B cell (primary cell): ENCODE results near the gene CACNA1D. TPM values are rescaled to one million over a fixed set of nuclear protein-coding genes. Genes with fewer than 3 reads are reported as not detected.

Experiments used
- ATAC-seq: fragments of 200-7000 bp; cut with Tn5 transposase; one replicate; pipeline ENCODE4 v1.10.0; 2021; ENCODE audit warnings: low read depth, mild to moderate bottlenecking, moderate number of reproducible peaks, moderate library complexity
- CTCF ChIA-PET: fragments of 350-600 bp; sonication (Branson Sonifier 250); formaldehyde crosslinking; loops from one replicate; lab custom pipeline; 2021; ENCODE audit warnings: antibody characterized with exemption, inconsistent platforms; lab: Charles Lee
- POLR2A ChIA-PET: fragments of 350-600 bp; sonication (Branson Sonifier 250); formaldehyde crosslinking; loops from one replicate; lab custom pipeline; 2021; ENCODE audit warnings: antibody characterized with exemption; lab: Charles Lee
- DNase-seq: peaks from one replicate; pipeline ENCODE4 v3.0.0; 2013
- H2AFZ ChIP-seq: 2 replicates; pipeline ENCODE4 v1.6.1; 2012; ENCODE audit warnings: mild to moderate bottlenecking, low read depth, low read length; ENCODE audit not compliant: insufficient read depth, poor library complexity, severe bottlenecking
- H3K27ac ChIP-seq, 2 donors: 1 replicate in 1 of 2; 2 replicates in 1 of 2; pipeline ENCODE4 v1.5.1; 2012 to 2013; ENCODE audit warnings: low read length in 2 of 2, mild to moderate bottlenecking in 2 of 2, moderate library complexity in 1 of 2
- H3K27me3 ChIP-seq, 4 experiments: fragments of 200-600 bp in 1 of 4; sonication (generic) in 1 of 4; replicated peaks in 1 of 4; 1 replicate in 2 of 4; 2 replicates in 2 of 4; pipeline versions ENCODE4 v1.6.1 to v1.7.0; 2013 to 2016; ENCODE audit warnings: low read length in 3 of 4, mild to moderate bottlenecking in 2 of 4, mixed read lengths in 1 of 4, moderate library complexity in 1 of 4; ENCODE audit not compliant: insufficient read depth in 4 of 4, control insufficient read depth in 3 of 4; ENCODE audit errors: control extremely low read depth in 1 of 4
- H3K36me3 ChIP-seq, 2 experiments: replicated peaks in 1 of 2; 1 replicate in 1 of 2; 2 replicates in 1 of 2; pipeline versions ENCODE4 v1.6.1 to v1.7.1; 2013; ENCODE audit warnings: low read length in 1 of 2; ENCODE audit not compliant: insufficient read depth in 2 of 2, control insufficient read depth in 1 of 2; ENCODE audit errors: control extremely low read depth in 1 of 2, extremely low read depth in 1 of 2
- H3K4me1 ChIP-seq, 2 donors: fragments of 200-600 bp in 1 of 2; sonication (generic) in 1 of 2; 1 replicate in 1 of 2; 2 replicates in 1 of 2; pipeline versions ENCODE4 v1.5.1 to v1.6.1; 2013 to 2017; ENCODE audit warnings: low read length in 2 of 2; ENCODE audit not compliant: control insufficient read depth in 2 of 2, insufficient read depth in 2 of 2
- H3K4me2 ChIP-seq: replicated peaks from 2 replicates; pipeline ENCODE3; 2012; ENCODE audit warnings: mild to moderate bottlenecking, low read depth, low read length; ENCODE audit not compliant: poor library complexity, severe bottlenecking
- H3K4me3 ChIP-seq, 5 experiments: fragments of 200-600 bp in 1 of 5; sonication (generic) in 1 of 5; 1 replicate in 3 of 5; 2 replicates in 2 of 5; pipeline versions ENCODE4 v1.5.1 to v1.7.0; 2011 to 2016; ENCODE audit warnings: low read length in 4 of 5, mild to moderate bottlenecking in 4 of 5, low read depth in 2 of 5, control low read depth in 1 of 5, moderate library complexity in 1 of 5; ENCODE audit not compliant: insufficient read depth in 1 of 5; ENCODE audit errors: control extremely low read depth in 1 of 5, extremely low read depth in 1 of 5
- H3K79me2 ChIP-seq: fragments of 200-600 bp; sonication (generic); one replicate; pipeline ENCODE4 v1.6.0; 2016; ENCODE audit warnings: low read length; ENCODE audit not compliant: control insufficient read depth, insufficient read depth
- H3K9ac ChIP-seq: fragments of 200-600 bp; sonication (generic); 2 replicates; pipeline ENCODE4 v1.6.1; 2017; ENCODE audit warnings: mild to moderate bottlenecking, low read length, moderate library complexity
- H3K9me3 ChIP-seq, 3 donors: one replicate each; pipeline versions ENCODE4 v1.6.1 to v1.7.1; 2013; ENCODE audit warnings: low read length in 2 of 3; ENCODE audit not compliant: control insufficient read depth in 2 of 3, insufficient read depth in 1 of 3; ENCODE audit errors: control extremely low read depth in 1 of 3
- H4K20me1 ChIP-seq: 2 replicates; pipeline ENCODE4 v1.6.0; 2012; ENCODE audit warnings: mild to moderate bottlenecking, low read length; ENCODE audit not compliant: insufficient read depth, control insufficient read depth, poor library complexity, severe bottlenecking
- H3K27ac Mint-ChIP-seq: one replicate; pipeline ENCODE4 v1.8.0; 2021; ENCODE audit warnings: mixed read lengths
- H3K27me3 Mint-ChIP-seq: one replicate; pipeline ENCODE4 v1.8.0; 2021; ENCODE audit warnings: mixed read lengths
- H3K4me1 Mint-ChIP-seq: one replicate; pipeline ENCODE4 v1.8.0; 2021; ENCODE audit warnings: mixed read lengths
- H3K4me3 Mint-ChIP-seq: one replicate; pipeline ENCODE4 v1.8.0; 2021; ENCODE audit warnings: mixed read lengths
- H3K9me3 Mint-ChIP-seq: one replicate; pipeline ENCODE4 v1.8.0; 2022; ENCODE audit warnings: mixed read lengths; ENCODE audit not compliant: insufficient read depth
- EZH2 ChIP-seq: IDR thresholded peaks from 2 replicates; pipeline ENCODE4 v1.6.1; 2012; ENCODE audit warnings: borderline replicate concordance, low read depth, mild to moderate bottlenecking, moderate library complexity, low read length; ENCODE audit not compliant: insufficient read depth, poor library complexity, severe bottlenecking
- WGBS: methylation state at CpG from one replicate; pipeline ENCODE4 v1.1.5; 2013; ENCODE audit warnings: missing lambda C conversion rate; ENCODE audit not compliant: insufficient coverage; 5-methylcytosine and 5-hydroxymethylcytosine counted together
- intact Hi-C: fragments of 100-400 bp; cut with micrococcal nuclease; formaldehyde crosslinking; loops from one replicate; pipeline ENCODE4 v1.10.0; 2022
- polyA plus RNA-seq: library from polyadenylated mRNA; depleted of rRNA; stranded (reverse); fragments of >200 nt; gene quantifications from 2 replicates; pipeline ENCODE4 v1.2.3, GENCODE V29; 2012
- total RNA-seq, 2 donors: library from RNA; stranded (reverse); fragments of 120-200 nt in 1 of 2; gene quantifications; 1 replicate in 1 of 2; 2 replicates in 1 of 2; pipeline versions ENCODE4 v1.2.3 to v1.2.4, GENCODE V29; 2013 to 2022
- TF ChIP-seq, protein P1 (sequence below): fragments of 200-600 bp; IDR thresholded peaks from one replicate; pipeline ENCODE4 v1.8.0; 2022; ENCODE audit warnings: antibody characterized with exemption, mild to moderate bottlenecking

The CACNA1D gene
- total and polyA plus RNA-seq, 2 donors (not counting 1 experiment from before 2014, with no cell fraction given): 0.06 to 0.07 TPM

GRCh38 chr3:53813229-53813628 lies 318.8 kb downstream of the CACNA1D start:
- Histone ChIP-seq H3K27me3 (peaks cover 0 to 2% (median 0%) of the 10 kb centered on the region in 4 experiments), H4K20me1 (no peaks in the 10 kb centered on the region), H2AFZ (no peak overlapping the region), H3K27ac (no peak overlapping the region), H3K79me2 (no peaks in the 10 kb centered on the region), H3K4me1 (no peaks in the 10 kb centered on the region), H3K4me2 (no peak overlapping the region), H3K9ac (no peak overlapping the region), H3K9me3 (no peaks in the 10 kb centered on the region), H3K4me3 (no peak overlapping the region), H3K36me3 (no peaks in the 10 kb centered on the region)
- ATAC-seq (no peak), DNase-seq (no peak)
- no peak overlapping the region for H3K27ac Mint-ChIP-seq
- 100% methylated on average over 4 of the region's 5 CpGs for WGBS
- no peaks in the 10 kb centered on the region for H3K9me3 Mint-ChIP-seq
- intact Hi-C loops: no loop called here
- H3K27me3 Mint-ChIP-seq: peaks cover 2% of the 10 kb centered on the region
- H3K4me3 Mint-ChIP-seq: no peak overlapping the region
- no peaks in the 10 kb centered on the region for H3K4me1 Mint-ChIP-seq
- ChIA-PET POLR2A (no interaction called here), CTCF (no interaction called here)
- TF ChIP-seq, protein P1, sequence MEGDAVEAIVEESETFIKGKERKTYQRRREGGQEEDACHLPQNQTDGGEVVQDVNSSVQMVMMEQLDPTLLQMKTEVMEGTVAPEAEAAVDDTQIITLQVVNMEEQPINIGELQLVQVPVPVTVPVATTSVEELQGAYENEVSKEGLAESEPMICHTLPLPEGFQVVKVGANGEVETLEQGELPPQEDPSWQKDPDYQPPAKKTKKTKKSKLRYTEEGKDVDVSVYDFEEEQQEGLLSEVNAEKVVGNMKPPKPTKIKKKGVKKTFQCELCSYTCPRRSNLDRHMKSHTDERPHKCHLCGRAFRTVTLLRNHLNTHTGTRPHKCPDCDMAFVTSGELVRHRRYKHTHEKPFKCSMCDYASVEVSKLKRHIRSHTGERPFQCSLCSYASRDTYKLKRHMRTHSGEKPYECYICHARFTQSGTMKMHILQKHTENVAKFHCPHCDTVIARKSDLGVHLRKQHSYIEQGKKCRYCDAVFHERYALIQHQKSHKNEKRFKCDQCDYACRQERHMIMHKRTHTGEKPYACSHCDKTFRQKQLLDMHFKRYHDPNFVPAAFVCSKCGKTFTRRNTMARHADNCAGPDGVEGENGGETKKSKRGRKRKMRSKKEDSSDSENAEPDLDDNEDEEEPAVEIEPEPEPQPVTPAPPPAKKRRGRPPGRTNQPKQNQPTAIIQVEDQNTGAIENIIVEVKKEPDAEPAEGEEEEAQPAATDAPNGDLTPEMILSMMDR: no peak
- TF ChIP-seq EZH2: no peak

DNA sequence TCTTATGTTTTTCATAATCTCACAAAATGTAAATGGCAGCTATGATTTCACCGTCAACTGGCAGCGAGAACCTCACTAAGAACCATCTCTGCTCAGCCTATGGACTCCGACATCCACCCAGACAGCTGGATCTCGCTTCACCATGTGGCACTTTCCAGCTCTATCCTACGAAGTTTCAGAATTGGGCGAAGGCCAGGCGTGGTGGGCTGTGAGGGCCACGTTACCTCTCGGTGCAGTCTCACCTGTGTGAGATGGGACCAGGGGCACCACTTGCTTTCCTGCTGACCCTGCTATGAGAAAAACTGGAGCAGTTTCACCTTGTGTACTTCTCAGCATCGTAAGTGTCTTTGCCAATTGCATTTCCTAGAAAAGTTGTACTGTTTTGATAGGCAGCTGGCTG lies 319.5 kb downstream of the CACNA1D start:
- no peak overlapping the region for H3K9ac ChIP-seq
- TF ChIP-seq, protein P1: no peak
- no peaks in the 10 kb centered on the region for H3K9me3 ChIP-seq
- ATAC-seq (no peak), DNase-seq (no peak)
- no peaks in the 10 kb centered on the region for H3K4me1 ChIP-seq
- no peaks in the 10 kb centered on the region for H4K20me1 ChIP-seq
- WGBS: 94% methylated on average over 9 of the region's 10 CpGs
- H3K4me2 ChIP-seq: no peak overlapping the region
- no peaks in the 10 kb centered on the region for H3K4me1 Mint-ChIP-seq
- H3K27me3 ChIP-seq: peaks cover 0 to 2% (median 0%) of the 10 kb centered on the region in 4 experiments
- ChIA-PET POLR2A (no interaction called here), CTCF (no interaction called here)
- no peak overlapping the region for H3K27ac Mint-ChIP-seq
- no peak overlapping the region for H3K27ac ChIP-seq
- no peaks in the 10 kb centered on the region for H3K9me3 Mint-ChIP-seq
- no peak overlapping the region for H3K4me3 Mint-ChIP-seq
- no peaks in the 10 kb centered on the region for H3K79me2 ChIP-seq
- no peak overlapping the region for H2AFZ ChIP-seq
- no peaks in the 10 kb centered on the region for H3K27me3 Mint-ChIP-seq
- no peak overlapping the region for H3K4me3 ChIP-seq
- no peaks in the 10 kb centered on the region for H3K36me3 ChIP-seq
- intact Hi-C loops: no loop called here
